Measurements from ENCODE around the gene LRWD1.

DNA sequence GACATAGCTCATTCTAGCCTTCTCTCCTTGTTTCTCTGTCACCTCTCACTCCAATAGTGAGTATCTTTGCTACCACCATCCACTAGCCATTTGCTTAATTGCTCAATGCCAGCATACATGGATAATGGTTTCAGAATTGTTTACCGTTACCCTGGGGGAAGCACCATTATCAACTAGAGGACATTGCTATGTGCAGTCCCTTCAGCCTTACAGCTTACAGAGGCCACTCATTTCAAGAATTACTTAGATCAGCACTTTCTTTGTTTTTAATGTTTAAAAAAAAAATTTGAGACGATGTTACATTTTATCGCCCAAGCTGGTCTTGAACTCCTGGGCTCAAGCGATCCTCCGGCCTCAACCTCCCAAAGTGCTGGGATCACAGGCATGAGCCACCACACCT is 46.2 kb upstream of the LRWD1 start:
- no peak for TF ChIP-seq CTCF (IDR thresholded peaks at IDR 0.05; ENCODE audit: poor library complexity)
- no peak for TF ChIP-seq EZH2 (IDR thresholded peaks at IDR 0.05; ENCODE audit: borderline replicate concordance)
